ENCODE data around the gene LRMDA.

The LRMDA gene

GRCh38 chr10:75935650-75936400, 504.4 kb downstream of the LRMDA start:
- no peaks in the 10 kb centered on the region for H3K36me3 ChIP-seq (ENCODE audit: insufficient read depth, low read length)
- H3K4me2 ChIP-seq (ENCODE audit: insufficient read depth, low read length): no peak overlapping the region
- H3K9me3 ChIP-seq (ENCODE audit: insufficient read depth, low read length, severe bottlenecking): no peaks in the 10 kb centered on the region
- no peak overlapping the region for H3K9ac ChIP-seq (ENCODE audit: low read depth, low read length)
- H3K4me3 ChIP-seq (ENCODE audit: low read depth in 1 of 2, low read length in 2 of 2): no peak overlapping the region
- DNase-seq: no peak
- peaks cover 4% of the 10 kb centered on the region for H3K27me3 ChIP-seq (ENCODE audit: insufficient read depth, low read length, poor library complexity)
- no peaks in the 10 kb centered on the region for H3K4me1 ChIP-seq (ENCODE audit: insufficient read depth, low read length)
- TF ChIP-seq, protein P1, sequence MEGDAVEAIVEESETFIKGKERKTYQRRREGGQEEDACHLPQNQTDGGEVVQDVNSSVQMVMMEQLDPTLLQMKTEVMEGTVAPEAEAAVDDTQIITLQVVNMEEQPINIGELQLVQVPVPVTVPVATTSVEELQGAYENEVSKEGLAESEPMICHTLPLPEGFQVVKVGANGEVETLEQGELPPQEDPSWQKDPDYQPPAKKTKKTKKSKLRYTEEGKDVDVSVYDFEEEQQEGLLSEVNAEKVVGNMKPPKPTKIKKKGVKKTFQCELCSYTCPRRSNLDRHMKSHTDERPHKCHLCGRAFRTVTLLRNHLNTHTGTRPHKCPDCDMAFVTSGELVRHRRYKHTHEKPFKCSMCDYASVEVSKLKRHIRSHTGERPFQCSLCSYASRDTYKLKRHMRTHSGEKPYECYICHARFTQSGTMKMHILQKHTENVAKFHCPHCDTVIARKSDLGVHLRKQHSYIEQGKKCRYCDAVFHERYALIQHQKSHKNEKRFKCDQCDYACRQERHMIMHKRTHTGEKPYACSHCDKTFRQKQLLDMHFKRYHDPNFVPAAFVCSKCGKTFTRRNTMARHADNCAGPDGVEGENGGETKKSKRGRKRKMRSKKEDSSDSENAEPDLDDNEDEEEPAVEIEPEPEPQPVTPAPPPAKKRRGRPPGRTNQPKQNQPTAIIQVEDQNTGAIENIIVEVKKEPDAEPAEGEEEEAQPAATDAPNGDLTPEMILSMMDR (IDR thresholded peaks at IDR 0.05; ENCODE audit: borderline replicate concordance, extremely low read depth, low read length, poor library complexity, severe bottlenecking): no peak
- no peak for TF ChIP-seq EZH2 (IDR thresholded peaks at IDR 0.05; ENCODE audit: borderline replicate concordance, low read depth, low read length, severe bottlenecking)
- ATAC-seq (ENCODE audit: insufficient read depth, low read depth): no peak
- H4K20me1 ChIP-seq (ENCODE audit: insufficient read depth, low read length): no peaks in the 10 kb centered on the region
- H3K27ac ChIP-seq (ENCODE audit: low read length): no peak overlapping the region
- H2AFZ ChIP-seq (ENCODE audit: low read depth, low read length): no peak overlapping the region
- H3K79me2 ChIP-seq (ENCODE audit: insufficient read depth, low read length): no peaks in the 10 kb centered on the region

DNA sequence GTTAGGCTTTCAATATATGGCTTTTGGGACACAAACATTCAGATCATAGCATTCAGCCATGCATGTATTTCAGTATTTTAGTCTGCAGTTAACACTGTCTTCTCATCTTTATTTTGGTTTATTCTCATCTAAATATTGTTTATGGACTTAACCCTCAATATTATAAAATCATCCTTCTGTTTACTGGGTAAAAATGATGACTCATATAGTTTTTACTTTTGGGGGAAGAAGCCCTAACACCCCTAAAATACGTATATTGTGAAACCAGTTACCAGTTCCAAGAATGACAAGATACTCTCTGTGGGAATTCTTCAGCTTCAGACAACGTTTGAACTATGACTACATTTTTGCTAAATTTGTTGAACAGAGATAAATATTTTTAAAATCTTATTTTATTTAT, 505.4 kb downstream of the LRMDA start:
- TF ChIP-seq, protein P1 (IDR thresholded peaks at IDR 0.05; ENCODE audit: borderline replicate concordance, extremely low read depth, low read length, poor library complexity, severe bottlenecking): no peak
- TF ChIP-seq EZH2 (IDR thresholded peaks at IDR 0.05; ENCODE audit: borderline replicate concordance, low read depth, low read length, severe bottlenecking): no peak
- Histone ChIP-seq H3K36me3 (ENCODE audit: insufficient read depth, low read length) (no peaks in the 10 kb centered on the region), H4K20me1 (ENCODE audit: insufficient read depth, low read length) (no peaks in the 10 kb centered on the region), H3K9me3 (ENCODE audit: insufficient read depth, low read length, severe bottlenecking) (no peaks in the 10 kb centered on the region), H3K27ac (ENCODE audit: low read length) (no peak overlapping the region), H2AFZ (ENCODE audit: low read depth, low read length) (no peak overlapping the region), H3K27me3 (ENCODE audit: insufficient read depth, low read length, poor library complexity) (no peaks in the 10 kb centered on the region), H3K9ac (ENCODE audit: low read depth, low read length) (no peak overlapping the region), H3K4me2 (ENCODE audit: insufficient read depth, low read length) (no peak overlapping the region), H3K4me1 (ENCODE audit: insufficient read depth, low read length) (no peaks in the 10 kb centered on the region), H3K4me3 (ENCODE audit: low read depth in 1 of 2, low read length in 2 of 2) (no peak overlapping the region), H3K79me2 (ENCODE audit: insufficient read depth, low read length) (no peaks in the 10 kb centered on the region)
- DNase-seq (no peak), ATAC-seq (ENCODE audit: insufficient read depth, low read depth) (no peak)

- Histone ChIP-seq H3K9ac (ENCODE audit: low read depth, low read length) (no peak overlapping the region), H3K4me3 (ENCODE audit: low read depth in 1 of 2, low read length in 2 of 2) (no peak overlapping the region), H3K4me1 (ENCODE audit: insufficient read depth, low read length) (no peaks in the 10 kb centered on the region), H3K27me3 (ENCODE audit: insufficient read depth, low read length, poor library complexity) (no peaks in the 10 kb centered on the region), H3K4me2 (ENCODE audit: insufficient read depth, low read length) (no peak overlapping the region), H3K79me2 (ENCODE audit: insufficient read depth, low read length) (no peaks in the 10 kb centered on the region), H3K9me3 (ENCODE audit: insufficient read depth, low read length, severe bottlenecking) (no peaks in the 10 kb centered on the region), H2AFZ (ENCODE audit: low read depth, low read length) (no peak overlapping the region), H4K20me1 (ENCODE audit: insufficient read depth, low read length) (no peaks in the 10 kb centered on the region), H3K27ac (ENCODE audit: low read length) (no peak overlapping the region), H3K36me3 (ENCODE audit: insufficient read depth, low read length) (no peaks in the 10 kb centered on the region)
- TF ChIP-seq, protein P1 (IDR thresholded peaks at IDR 0.05; ENCODE audit: borderline replicate concordance, extremely low read depth, low read length, poor library complexity, severe bottlenecking): no peak
- no peak for TF ChIP-seq EZH2 (IDR thresholded peaks at IDR 0.05; ENCODE audit: borderline replicate concordance, low read depth, low read length, severe bottlenecking)
- DNase-seq: no peak
- no peak for ATAC-seq (ENCODE audit: insufficient read depth, low read depth)
Observed at GRCh38 chr10:75937823-75938222, 506.4 kb downstream of the LRMDA start.

All from DND-41 (cell line).